VCaP (cell line): ENCODE data around the gene DAND5.

ENCODE experiments used
- H3K27ac ChIP-seq: fragments of 450-650 bp; 2 replicates; pipeline ENCODE4 v1.5.1; 2017
- TF ChIP-seq, protein P1 (sequence below): fragments of 450-650 bp; conservative IDR thresholded peaks from 2 replicates; pipeline ENCODE4 v1.5.1; 2017; ENCODE audit warnings: mild to moderate bottlenecking, moderate library complexity

The DAND5 gene

GRCh38 chr19:12997967-12998940 lies 28.9 kb downstream of the DAND5 start:
- H3K27ac ChIP-seq, result peak overlapping the region; percentile 100

DNA sequence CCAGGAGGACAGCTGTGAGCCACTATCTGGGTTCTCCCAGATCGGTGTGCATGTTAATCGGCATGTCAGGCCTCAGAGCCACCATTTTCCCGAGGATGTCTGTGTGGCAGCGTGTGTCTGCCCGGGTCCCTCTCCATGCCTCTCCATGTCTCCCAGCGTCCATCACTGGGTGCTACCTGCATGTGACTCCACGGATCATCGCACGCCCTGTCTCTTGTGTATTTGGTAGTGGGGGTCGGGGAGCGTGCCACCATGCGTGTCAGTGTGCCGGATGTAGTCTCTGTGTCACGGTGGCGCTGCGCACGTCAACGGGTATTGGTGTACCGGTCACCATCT lies 31.8 kb downstream of the DAND5 start:
- peak overlapping the region; percentile 100 for H3K27ac ChIP-seq
- TF ChIP-seq, protein P1, sequence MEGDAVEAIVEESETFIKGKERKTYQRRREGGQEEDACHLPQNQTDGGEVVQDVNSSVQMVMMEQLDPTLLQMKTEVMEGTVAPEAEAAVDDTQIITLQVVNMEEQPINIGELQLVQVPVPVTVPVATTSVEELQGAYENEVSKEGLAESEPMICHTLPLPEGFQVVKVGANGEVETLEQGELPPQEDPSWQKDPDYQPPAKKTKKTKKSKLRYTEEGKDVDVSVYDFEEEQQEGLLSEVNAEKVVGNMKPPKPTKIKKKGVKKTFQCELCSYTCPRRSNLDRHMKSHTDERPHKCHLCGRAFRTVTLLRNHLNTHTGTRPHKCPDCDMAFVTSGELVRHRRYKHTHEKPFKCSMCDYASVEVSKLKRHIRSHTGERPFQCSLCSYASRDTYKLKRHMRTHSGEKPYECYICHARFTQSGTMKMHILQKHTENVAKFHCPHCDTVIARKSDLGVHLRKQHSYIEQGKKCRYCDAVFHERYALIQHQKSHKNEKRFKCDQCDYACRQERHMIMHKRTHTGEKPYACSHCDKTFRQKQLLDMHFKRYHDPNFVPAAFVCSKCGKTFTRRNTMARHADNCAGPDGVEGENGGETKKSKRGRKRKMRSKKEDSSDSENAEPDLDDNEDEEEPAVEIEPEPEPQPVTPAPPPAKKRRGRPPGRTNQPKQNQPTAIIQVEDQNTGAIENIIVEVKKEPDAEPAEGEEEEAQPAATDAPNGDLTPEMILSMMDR, result no peak

More at GRCh38 chr19:12997967-12998940, 28.9 kb downstream of the DAND5 start:
- TF ChIP-seq, protein P1, result no peak

- peak overlapping the region; percentile 100 for H3K27ac ChIP-seq
- TF ChIP-seq, protein P1, result no peak
Observed at GRCh38 chr19:13001502-13002165, 32.3 kb downstream of the DAND5 start.

- TF ChIP-seq, protein P1, result no peak
- peak overlapping the region; percentile 100 for H3K27ac ChIP-seq
Observed at GRCh38 chr19:13002166-13002898, 33.0 kb downstream of the DAND5 start.

DNA sequence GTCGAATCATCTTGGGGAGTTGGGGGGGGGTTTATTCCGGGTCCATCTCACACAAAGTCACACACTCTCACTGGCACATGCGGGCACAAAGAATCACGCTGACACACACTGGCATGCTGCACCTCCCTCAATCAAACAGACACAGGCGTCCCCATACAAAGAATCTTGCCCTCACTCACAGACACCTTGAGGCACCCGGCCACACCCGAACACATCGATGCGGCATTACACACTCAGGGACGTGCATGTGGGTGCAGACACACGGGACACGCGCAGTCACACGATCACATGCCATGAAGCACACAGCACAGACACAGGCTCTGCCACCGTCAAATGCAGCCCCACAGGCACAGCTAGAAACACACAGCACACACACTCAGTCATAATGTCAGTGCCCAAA lies 33.7 kb downstream of the DAND5 start:
- TF ChIP-seq, protein P1, result no peak
- peak overlapping the region; percentile 100 for H3K27ac ChIP-seq

DNA sequence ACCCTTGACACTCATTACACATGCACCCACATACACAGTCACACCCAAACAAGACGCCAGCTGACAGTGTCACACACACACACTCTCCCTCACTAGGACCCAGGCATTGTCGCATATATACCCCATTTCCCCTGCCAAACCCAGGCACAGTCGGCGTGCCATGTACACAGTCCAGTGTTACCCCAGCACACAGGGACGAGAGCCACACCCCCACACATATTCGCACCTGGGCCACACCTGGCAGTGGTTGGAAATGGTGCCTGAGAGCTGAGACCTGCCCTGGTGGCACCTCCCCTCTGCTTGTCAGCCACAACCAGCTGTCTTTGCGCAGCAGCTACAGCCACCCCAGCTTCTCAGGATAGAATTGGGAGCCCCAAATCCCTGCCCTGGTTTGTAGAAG lies 34.9 kb downstream of the DAND5 start:
- peak overlapping the region; percentile 100 for H3K27ac ChIP-seq
- TF ChIP-seq, protein P1, result no peak

DNA sequence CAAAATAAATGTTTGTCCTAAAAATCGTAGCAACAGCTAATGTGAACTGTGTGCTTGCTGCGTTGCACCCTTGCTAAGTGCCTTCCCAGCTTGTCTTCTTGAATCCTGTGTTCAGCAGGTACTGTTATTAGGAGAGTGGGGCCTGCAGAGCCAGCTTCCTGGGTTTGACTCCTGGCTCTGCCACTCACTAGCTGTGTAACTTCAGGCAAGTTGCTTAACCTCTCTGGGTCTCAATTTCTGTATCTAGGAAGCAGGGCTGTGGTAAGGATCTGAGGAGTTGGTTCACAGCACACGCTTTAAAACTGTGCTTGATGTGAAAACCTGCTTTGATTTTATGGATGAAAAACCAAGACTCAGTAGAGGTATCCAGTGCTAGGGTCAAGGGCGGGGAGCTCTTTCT lies 35.9 kb downstream of the DAND5 start:
- TF ChIP-seq, protein P1, result no peak
- H3K27ac ChIP-seq, result peak overlapping the region; percentile 100
